Measurements from ENCODE around the gene NCCRP1.

Gene NCCRP1

DNA sequence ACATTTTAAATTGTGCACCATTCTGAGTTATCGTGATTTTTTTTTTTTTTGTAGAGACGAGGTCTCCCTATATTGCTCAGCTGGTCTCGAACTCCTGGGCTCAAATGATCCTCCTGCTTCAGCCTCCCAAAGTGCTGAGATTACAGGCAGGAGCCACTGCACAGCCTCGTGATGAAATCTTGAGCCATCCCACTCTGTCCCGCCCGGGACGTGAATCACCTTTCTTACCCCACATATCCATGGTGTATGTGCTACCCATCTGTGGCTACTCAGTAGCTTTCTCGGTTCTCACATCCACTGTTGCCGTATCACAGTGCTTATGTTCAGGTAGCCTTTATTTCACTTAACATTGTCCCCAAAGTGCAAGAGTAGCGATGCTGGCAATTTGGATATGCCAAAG, 44.7 kb upstream of the NCCRP1 start:
- Mint-ChIP-seq H3K4me1 (peaks cover 31% of the 10 kb centered on the region), H3K4me3 (no peak overlapping the region), H3K27me3 (ENCODE audit: low read depth, poor library complexity) (no peaks in the 10 kb centered on the region), H3K36me3 (ENCODE audit: low read depth) (peaks cover 33% of the 10 kb centered on the region), H3K27ac (no peak overlapping the region), H3K9me3 (peaks cover 23% of the 10 kb centered on the region)
- TF ChIP-seq, protein P1, sequence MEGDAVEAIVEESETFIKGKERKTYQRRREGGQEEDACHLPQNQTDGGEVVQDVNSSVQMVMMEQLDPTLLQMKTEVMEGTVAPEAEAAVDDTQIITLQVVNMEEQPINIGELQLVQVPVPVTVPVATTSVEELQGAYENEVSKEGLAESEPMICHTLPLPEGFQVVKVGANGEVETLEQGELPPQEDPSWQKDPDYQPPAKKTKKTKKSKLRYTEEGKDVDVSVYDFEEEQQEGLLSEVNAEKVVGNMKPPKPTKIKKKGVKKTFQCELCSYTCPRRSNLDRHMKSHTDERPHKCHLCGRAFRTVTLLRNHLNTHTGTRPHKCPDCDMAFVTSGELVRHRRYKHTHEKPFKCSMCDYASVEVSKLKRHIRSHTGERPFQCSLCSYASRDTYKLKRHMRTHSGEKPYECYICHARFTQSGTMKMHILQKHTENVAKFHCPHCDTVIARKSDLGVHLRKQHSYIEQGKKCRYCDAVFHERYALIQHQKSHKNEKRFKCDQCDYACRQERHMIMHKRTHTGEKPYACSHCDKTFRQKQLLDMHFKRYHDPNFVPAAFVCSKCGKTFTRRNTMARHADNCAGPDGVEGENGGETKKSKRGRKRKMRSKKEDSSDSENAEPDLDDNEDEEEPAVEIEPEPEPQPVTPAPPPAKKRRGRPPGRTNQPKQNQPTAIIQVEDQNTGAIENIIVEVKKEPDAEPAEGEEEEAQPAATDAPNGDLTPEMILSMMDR (IDR thresholded peaks at IDR 0.05) = no peak
- DNase-seq = no peak

DNA sequence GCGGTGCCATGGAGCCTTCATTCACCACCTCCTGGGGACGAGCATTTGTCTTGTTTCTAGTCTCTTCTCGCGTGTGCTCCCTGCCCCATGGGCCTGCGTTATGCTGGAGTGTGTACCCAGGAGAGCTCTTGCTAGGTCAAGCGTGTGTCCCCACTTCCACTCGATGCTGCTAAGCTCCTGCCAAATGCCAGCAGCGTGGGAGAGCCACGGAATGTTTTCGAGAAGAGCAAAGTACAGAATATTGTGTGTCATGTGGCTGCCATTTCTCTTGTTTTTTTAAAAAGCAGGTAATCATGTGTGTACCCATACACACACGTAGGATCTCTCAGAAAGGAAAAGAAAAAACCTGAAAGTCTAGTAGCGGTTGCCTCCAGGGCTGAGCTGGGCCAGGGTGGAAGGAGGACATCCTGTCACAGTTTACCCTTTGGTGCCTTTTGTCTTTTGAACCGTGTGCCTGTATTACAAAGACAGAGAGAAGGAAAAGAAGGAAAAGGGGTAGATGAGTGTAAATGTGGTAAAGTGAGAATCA, 42.6 kb upstream of the NCCRP1 start:
- no peaks in the 10 kb centered on the region for H3K27me3 Mint-ChIP-seq (ENCODE audit: low read depth, poor library complexity)

GRCh38 chr19:39154629-39155100, 42.1 kb upstream of the NCCRP1 start:
- Mint-ChIP-seq H3K9me3 (peaks cover 6% of the 10 kb centered on the region), H3K36me3 (ENCODE audit: low read depth) (peaks cover 14% of the 10 kb centered on the region), H3K27me3 (ENCODE audit: low read depth, poor library complexity) (no peaks in the 10 kb centered on the region), H3K27ac (no peak overlapping the region), H3K4me1 (peaks cover 46% of the 10 kb centered on the region), H3K4me3 (no peak overlapping the region)
- no peak for DNase-seq
- TF ChIP-seq, protein P1 (IDR thresholded peaks at IDR 0.05) = no peak

More for the DNA sequence above, 42.6 kb upstream of the NCCRP1 start:
- Mint-ChIP-seq H3K4me3 (peak overlapping the region; percentile 10), H3K27ac (peak overlapping the region; percentile 88), H3K36me3 (ENCODE audit: low read depth) (peaks cover 15% of the 10 kb centered on the region), H3K4me1 (peaks cover 46% of the 10 kb centered on the region), H3K9me3 (peaks cover 7% of the 10 kb centered on the region)
- TF ChIP-seq, protein P1 (IDR thresholded peaks at IDR 0.05) = no peak
- DNase-seq = no peak

GRCh38 chr19:39155114-39155700, 41.6 kb upstream of the NCCRP1 start:
- DNase-seq = no peak
- peaks cover 9% of the 10 kb centered on the region for H3K36me3 Mint-ChIP-seq (ENCODE audit: low read depth)
- TF ChIP-seq, protein P1 (IDR thresholded peaks at IDR 0.05) = no peak
- peaks cover 48% of the 10 kb centered on the region for H3K4me1 Mint-ChIP-seq
- H3K27me3 Mint-ChIP-seq (ENCODE audit: low read depth, poor library complexity) = no peaks in the 10 kb centered on the region
- H3K4me3 Mint-ChIP-seq = no peak overlapping the region
- H3K9me3 Mint-ChIP-seq = peaks cover 4% of the 10 kb centered on the region
- no peak overlapping the region for H3K27ac Mint-ChIP-seq

DNA sequence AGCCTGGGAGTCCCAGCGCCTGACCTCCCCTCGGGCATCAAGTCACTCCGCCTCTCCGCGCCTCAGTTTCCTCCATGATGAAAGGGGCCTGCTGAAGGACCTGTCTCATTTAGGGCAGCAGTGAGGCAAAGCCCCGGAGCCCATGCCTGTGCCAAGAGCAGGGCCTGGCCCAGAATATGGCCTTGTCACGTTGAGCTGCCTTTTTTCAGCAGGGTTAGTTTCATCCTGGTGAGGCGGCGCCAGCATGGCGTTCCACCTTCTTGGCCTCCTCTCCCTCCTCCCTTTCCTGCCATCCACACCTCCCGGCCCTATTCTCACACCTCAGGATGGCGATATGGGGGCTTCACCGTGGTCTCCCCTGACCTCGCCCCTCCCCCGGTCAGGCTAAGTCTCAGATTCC, 41.0 kb upstream of the NCCRP1 start:
- H3K27ac Mint-ChIP-seq = peak overlapping the region; percentile 78
- H3K36me3 Mint-ChIP-seq (ENCODE audit: low read depth) = peaks cover 8% of the 10 kb centered on the region

More for the DNA sequence above, 41.0 kb upstream of the NCCRP1 start:
- H3K4me1 Mint-ChIP-seq = peaks cover 52% of the 10 kb centered on the region
- H3K27me3 Mint-ChIP-seq (ENCODE audit: low read depth, poor library complexity) = no peaks in the 10 kb centered on the region
- peaks cover 4% of the 10 kb centered on the region for H3K9me3 Mint-ChIP-seq
- H3K4me3 Mint-ChIP-seq = no peak overlapping the region
- TF ChIP-seq, protein P1 (IDR thresholded peaks at IDR 0.05) = no peak
- DNase-seq = no peak
